Gastroesophageal sphincter (tissue), 4 donors: ENCODE results near the gene MAPK6. TPM values are rescaled to one million over a fixed set of nuclear protein-coding genes. Genes with fewer than 3 reads are reported as not detected.

ENCODE experiments used
- ATAC-seq: fragments of 150-250 bp; one replicate; pipeline ENCODE4 v1.9.1; 2016; ENCODE audit warnings: mild to moderate bottlenecking, moderate library complexity
- H3K27ac ChIP-seq, 4 donors: fragments of 200-600 bp; sonication (generic) in 3 of 4; 1 replicate in 3 of 4; 2 replicates in 1 of 4; pipeline ENCODE4 v1.5.1; 2016 to 2019
- H3K27me3 ChIP-seq: fragments of 200-600 bp; sonication (generic); one replicate; pipeline ENCODE4 v1.5.1; 2019
- H3K36me3 ChIP-seq, 2 donors: fragments of 200-600 bp; sonication (generic); one replicate each; pipeline ENCODE4 v1.5.1; 2019; ENCODE audit warnings: control low read depth in 1 of 2
- H3K4me1 ChIP-seq, 3 donors: fragments of 200-600 bp; sonication (generic); 1 replicate in 2 of 3; 2 replicates in 1 of 3; pipeline ENCODE4 v1.5.1; 2016 to 2019; ENCODE audit warnings: control low read depth in 2 of 3
- H3K4me3 ChIP-seq, 2 donors: fragments of 200-600 bp; sonication (generic); one replicate each; pipeline ENCODE4 v1.5.1; 2019; ENCODE audit warnings: mild to moderate bottlenecking in 1 of 2, moderate library complexity in 1 of 2
- H3K9me3 ChIP-seq, 3 donors: fragments of 200-600 bp; sonication (generic); one replicate each; pipeline ENCODE4 v1.5.1; 2017 to 2019; ENCODE audit warnings: control low read depth in 2 of 3
- EP300 ChIP-seq: sonication (generic); formaldehyde crosslinking; IDR thresholded peaks from one replicate; pipeline ENCODE4 v1.6.1; 2017; ENCODE audit warnings: antibody characterized with exemption, mild to moderate bottlenecking
- POLR2A ChIP-seq, 2 donors: fragments of 450-650 bp; IDR thresholded peaks; one replicate each; pipeline ENCODE4 v1.6.1; 2017; ENCODE audit warnings: antibody characterized with exemption in 2 of 2, mild to moderate bottlenecking in 2 of 2, moderate library complexity in 1 of 2
- POLR2AphosphoS5 ChIP-seq: sonication (generic); formaldehyde crosslinking; IDR thresholded peaks from one replicate; pipeline ENCODE4 v1.6.1; 2017; ENCODE audit warnings: antibody characterized with exemption
- WGBS, 2 donors: methylation state at CpG; one replicate each; pipeline ENCODE4 v1.1.5; 2018; ENCODE audit warnings: low coverage in 1 of 2; 5-methylcytosine and 5-hydroxymethylcytosine counted together
- total RNA-seq, 4 donors: library from RNA; depleted of rRNA; stranded (reverse); fragments of >200 nt; gene quantifications; one replicate each; pipeline ENCODE4 v1.1.0, GENCODE V29; 2016
- TF ChIP-seq, protein P1 (sequence below), 4 experiments: fragments of 200-600 bp in 2 of 4; fragments of 450-650 bp in 2 of 4; sonication (generic) in 1 of 4; IDR thresholded peaks; one replicate each; pipeline ENCODE4 v1.5.1; 2017 to 2019; ENCODE audit warnings: antibody characterized with exemption in 4 of 4, mild to moderate bottlenecking in 2 of 4, moderate library complexity in 2 of 4

The MAPK6 gene
- total RNA-seq, 4 donors from 2014 or later = 17.5 to 22.5 (median 20.7) TPM

DNA sequence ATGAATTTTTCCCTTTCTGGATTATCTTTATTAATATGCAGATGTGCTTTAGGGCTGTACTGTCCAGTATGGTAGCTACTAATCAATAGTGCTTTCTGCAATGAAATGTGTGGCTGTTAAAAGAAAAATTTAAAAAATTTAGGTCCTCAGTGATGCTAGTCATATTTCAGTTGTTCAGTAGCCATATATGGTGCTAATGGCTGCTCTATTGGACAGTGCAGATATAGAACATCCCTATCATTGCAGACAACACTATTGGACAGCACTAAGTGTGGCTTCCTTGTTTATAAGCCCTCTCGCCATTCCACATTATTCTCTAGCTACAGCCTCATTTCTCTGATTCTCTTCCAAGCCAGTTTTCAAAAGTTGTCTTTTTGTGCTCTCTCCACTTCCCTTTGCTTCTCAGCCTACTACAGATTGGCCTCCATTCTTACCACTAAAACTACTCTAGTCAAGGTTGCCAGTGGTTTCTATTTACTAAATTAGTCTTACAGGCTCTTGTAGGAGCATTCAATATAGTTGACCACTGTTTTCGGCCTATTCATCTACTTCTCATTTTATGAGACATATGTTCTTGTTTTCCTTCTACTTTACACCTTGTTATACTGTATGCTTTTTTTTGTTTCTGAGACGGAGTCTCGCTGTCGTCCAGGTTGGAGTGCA lies 9.5 kb downstream of the MAPK6 start:
- Histone ChIP-seq H3K36me3 (no peaks in the 10 kb centered on the region), H3K4me1 (peaks cover 0 to 18% (median 0%) of the 10 kb centered on the region in 3 donors), H3K9me3 (peaks cover 0 to 4% (median 0%) of the 10 kb centered on the region in 3 donors), H3K27ac (no peak overlapping the region), H3K4me3 (no peak overlapping the region), H3K27me3 (no peaks in the 10 kb centered on the region)
- ATAC-seq = no peak
- TF ChIP-seq, protein P1, sequence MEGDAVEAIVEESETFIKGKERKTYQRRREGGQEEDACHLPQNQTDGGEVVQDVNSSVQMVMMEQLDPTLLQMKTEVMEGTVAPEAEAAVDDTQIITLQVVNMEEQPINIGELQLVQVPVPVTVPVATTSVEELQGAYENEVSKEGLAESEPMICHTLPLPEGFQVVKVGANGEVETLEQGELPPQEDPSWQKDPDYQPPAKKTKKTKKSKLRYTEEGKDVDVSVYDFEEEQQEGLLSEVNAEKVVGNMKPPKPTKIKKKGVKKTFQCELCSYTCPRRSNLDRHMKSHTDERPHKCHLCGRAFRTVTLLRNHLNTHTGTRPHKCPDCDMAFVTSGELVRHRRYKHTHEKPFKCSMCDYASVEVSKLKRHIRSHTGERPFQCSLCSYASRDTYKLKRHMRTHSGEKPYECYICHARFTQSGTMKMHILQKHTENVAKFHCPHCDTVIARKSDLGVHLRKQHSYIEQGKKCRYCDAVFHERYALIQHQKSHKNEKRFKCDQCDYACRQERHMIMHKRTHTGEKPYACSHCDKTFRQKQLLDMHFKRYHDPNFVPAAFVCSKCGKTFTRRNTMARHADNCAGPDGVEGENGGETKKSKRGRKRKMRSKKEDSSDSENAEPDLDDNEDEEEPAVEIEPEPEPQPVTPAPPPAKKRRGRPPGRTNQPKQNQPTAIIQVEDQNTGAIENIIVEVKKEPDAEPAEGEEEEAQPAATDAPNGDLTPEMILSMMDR (IDR thresholded peaks at IDR 0.05) = no peak
- TF ChIP-seq EP300 (no peak), POLR2AphosphoS5 (no peak), POLR2A (IDR thresholded peaks at IDR 0.05) (no peak)
- WGBS, 2 donors = 88 to 89% methylated on average over 3 to 5 of the region's 5 CpGs

DNA sequence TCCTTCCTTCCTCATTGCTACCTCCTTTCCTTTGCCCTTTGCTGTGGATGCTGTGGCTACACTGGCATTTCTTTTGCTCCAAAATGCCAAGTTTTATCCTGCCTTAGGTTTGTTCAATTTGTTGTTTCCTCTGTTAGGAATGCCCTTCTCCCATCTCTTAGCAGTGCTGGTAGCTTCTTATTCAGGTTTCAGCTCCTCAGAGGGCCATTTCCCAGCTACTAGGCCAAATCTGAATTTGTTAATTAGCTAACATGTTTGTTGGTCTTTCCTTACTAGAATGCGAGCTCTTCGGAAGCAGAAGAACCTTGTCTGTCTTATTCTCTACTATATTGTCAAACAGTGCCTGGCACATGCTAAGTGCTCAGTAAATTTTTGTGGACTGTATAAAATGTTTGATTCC lies 11.0 kb downstream of the MAPK6 start:
- no peak for ATAC-seq
- Histone ChIP-seq H3K9me3 (peaks cover 0 to 12% (median 0%) of the 10 kb centered on the region in 3 donors), H3K27ac (no peak overlapping the region), H3K4me3 (no peak overlapping the region), H3K27me3 (no peaks in the 10 kb centered on the region), H3K4me1 (peaks cover 0 to 17% (median 0%) of the 10 kb centered on the region in 3 donors), H3K36me3 (peaks cover 0 to 7% of the 10 kb centered on the region in 2 donors)
- 72 to 100% methylated on average over 2 of the region's 2 CpGs for WGBS, 2 donors
- TF ChIP-seq EP300 (no peak), POLR2AphosphoS5 (no peak), POLR2A (IDR thresholded peaks at IDR 0.05) (no peak)
- TF ChIP-seq, protein P1 (IDR thresholded peaks at IDR 0.05) = no peak

GRCh38 chr15:52031556-52031955 lies 12.5 kb downstream of the MAPK6 start:
- Histone ChIP-seq H3K4me1 (peaks cover 0 to 24% (median 0%) of the 10 kb centered on the region in 3 donors), H3K27ac (no peak overlapping the region), H3K27me3 (no peaks in the 10 kb centered on the region), H3K36me3 (peaks cover 0 to 7% of the 10 kb centered on the region in 2 donors), H3K4me3 (no peak overlapping the region), H3K9me3 (peaks cover 0 to 12% (median 0%) of the 10 kb centered on the region in 3 donors)
- no peak for ATAC-seq
- TF ChIP-seq EP300 (no peak), POLR2AphosphoS5 (no peak), POLR2A (IDR thresholded peaks at IDR 0.05) (no peak)
- TF ChIP-seq, protein P1 (IDR thresholded peaks at IDR 0.05) = no peak
- WGBS, 2 donors = 92 to 100% methylated on average over 2 to 7 of the region's 7 CpGs

DNA sequence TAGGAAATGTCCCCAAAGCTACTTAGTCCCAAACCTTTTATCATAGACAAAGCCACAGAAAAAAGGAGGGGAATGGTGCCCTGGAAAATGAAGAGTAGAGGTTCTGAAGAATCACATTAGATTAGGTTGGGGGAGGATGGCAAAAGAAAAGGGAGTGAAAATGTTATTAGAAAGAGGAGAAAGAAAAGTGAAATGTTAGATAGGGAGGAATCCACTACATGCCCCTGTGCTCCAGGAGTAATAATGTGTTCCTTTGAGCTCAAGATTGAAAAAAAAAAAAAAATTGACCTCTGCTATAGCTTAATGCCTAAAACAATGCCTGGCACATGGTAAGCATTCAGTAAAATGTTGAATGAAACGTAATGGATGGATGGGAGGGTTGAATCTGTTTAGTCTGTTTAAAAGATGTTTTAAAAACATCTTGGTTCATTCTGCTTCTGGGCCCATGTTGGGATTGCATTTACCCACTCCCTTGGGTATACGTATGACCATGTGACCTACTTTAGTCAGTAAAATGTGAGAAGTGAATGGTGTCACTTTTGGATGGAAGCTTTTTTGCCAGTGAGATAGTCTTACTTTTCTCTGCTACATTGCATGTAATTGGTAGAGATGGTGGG lies 19.0 kb downstream of the MAPK6 start:
- Histone ChIP-seq H3K4me1 (peaks cover 7 to 71% (median 27%) of the 10 kb centered on the region in 3 donors), H3K4me3 (no peak overlapping the region), H3K27me3 (no peaks in the 10 kb centered on the region), H3K27ac (no peak overlapping the region), H3K9me3 (peaks cover 0 to 12% (median 0%) of the 10 kb centered on the region in 3 donors), H3K36me3 (peaks cover 0 to 7% of the 10 kb centered on the region in 2 donors)
- no peak for ATAC-seq
- no peak for TF ChIP-seq EP300
- no peak for TF ChIP-seq POLR2AphosphoS5
- TF ChIP-seq, protein P1 (IDR thresholded peaks at IDR 0.05) = no peak
- no peak for TF ChIP-seq POLR2A (IDR thresholded peaks at IDR 0.05)
- WGBS, 2 donors = 41 to 45% methylated on average over 2 of the region's 2 CpGs
